DMS153 treated with DMSO at 0.1 percent for 48 hours (cell line): Measurements from ENCODE around the gene NKRF.
"Not testable (repeated sequence)": the region's sequence is repeated elsewhere in the genome, so short reads cannot be mapped to it uniquely, and the experiment has no call there.

Experiments used
- DNase-seq: peaks from one replicate; lab custom pipeline; 2025; ENCODE audit not compliant: unreplicated experiment; lab: John Stamatoyannopoulos, UW

The NKRF gene

GRCh38 chrX:119606280-119607017 is at the start of gene NKRF:
Gene NKRF, minus strand, starts transcription at chrX:119606424.
- peak; percentile 58 for DNase-seq

GRCh38 chrX:119655125-119655524 is 48.9 kb upstream of the NKRF start:
- DNase-seq: no peak

- DNase-seq: no peak
These were observed 47.9 kb upstream of the NKRF start for GRCh38 chrX:119654112-119654531.

- no peak for DNase-seq
These were observed 42.2 kb upstream of the NKRF start for GRCh38 chrX:119648421-119648775.

GRCh38 chrX:119647552-119648420 is 41.6 kb upstream of the NKRF start:
- DNase-seq: no peak

GRCh38 chrX:119647089-119647488 is 40.9 kb upstream of the NKRF start:
- no peak for DNase-seq

GRCh38 chrX:119646515-119646914 is 40.3 kb upstream of the NKRF start:
- no peak for DNase-seq

- DNase-seq: no peak
These were observed 37.5 kb upstream of the NKRF start for GRCh38 chrX:119643696-119644095.

- no peak for DNase-seq
These were observed 34.5 kb upstream of the NKRF start for GRCh38 chrX:119640731-119641170.

GRCh38 chrX:119638725-119639471 is 32.7 kb upstream of the NKRF start:
- DNase-seq: no peak

GRCh38 chrX:119637421-119637820 is 31.2 kb upstream of the NKRF start:
- not testable (repeated sequence) for DNase-seq

GRCh38 chrX:119636419-119636818 is 30.2 kb upstream of the NKRF start:
- DNase-seq: no peak

GRCh38 chrX:119635799-119636198 is 29.6 kb upstream of the NKRF start:
- no peak for DNase-seq

GRCh38 chrX:119635179-119635578 is 29.0 kb upstream of the NKRF start:
- DNase-seq: no peak

GRCh38 chrX:119625843-119626242 is 19.6 kb upstream of the NKRF start:
- DNase-seq: no peak

GRCh38 chrX:119624951-119625668 is 18.9 kb upstream of the NKRF start:
- DNase-seq: no peak

GRCh38 chrX:119624417-119624816 is 18.2 kb upstream of the NKRF start:
- no peak for DNase-seq

GRCh38 chrX:119622356-119623232 is 16.4 kb upstream of the NKRF start:
- DNase-seq: no peak

GRCh38 chrX:119618439-119618838 is 12.2 kb upstream of the NKRF start:
- DNase-seq: no peak
